Activated CD4-positive, alpha-beta T cell treated with anti-CD3 and anti-CD28 coated beads, Interleukin-2, amount 10 ng/mL, durations not matched to agents 24 days and 14 days (primary cell): ENCODE results near the gene RXRA. TPM values are rescaled to one million over a fixed set of nuclear protein-coding genes. Genes with fewer than 3 reads are reported as not detected.

Experiments used
- DNase-seq: peaks from one replicate; pipeline ENCODE4 v3.0.0; 2022
- H3K27ac Mint-ChIP-seq: one replicate; pipeline ENCODE4 v1.8.0; 2022; ENCODE audit warnings: mild to moderate bottlenecking, mixed read lengths
- H3K27me3 Mint-ChIP-seq: one replicate; pipeline ENCODE4 v1.8.0; 2022; ENCODE audit warnings: mixed read lengths
- H3K36me3 Mint-ChIP-seq: one replicate; pipeline ENCODE4 v1.8.0; 2022; ENCODE audit warnings: low read depth, mild to moderate bottlenecking, mixed read lengths
- H3K4me1 Mint-ChIP-seq: one replicate; pipeline ENCODE4 v1.8.0; 2021; ENCODE audit warnings: mixed read lengths
- H3K4me3 Mint-ChIP-seq: one replicate; pipeline ENCODE4 v1.8.0; 2022; ENCODE audit warnings: mild to moderate bottlenecking, moderate library complexity, mixed read lengths
- H3K9me3 Mint-ChIP-seq: one replicate; pipeline ENCODE4 v1.8.0; 2021; ENCODE audit warnings: mixed read lengths
- intact Hi-C: fragments of 100-400 bp; cut with micrococcal nuclease; formaldehyde crosslinking; loops from one replicate; pipeline ENCODE4 v1.15.1; 2023
- total RNA-seq: library from RNA; stranded (reverse); gene quantifications from 2 replicates; pipeline ENCODE4 v1.2.3, GENCODE V29; 2022

Gene RXRA
- total RNA-seq, 1 donor from 2014 or later: 4.8 TPM

GRCh38 chr9:134313470-134313869, 12.8 kb upstream of the RXRA start:
- intact Hi-C loops: no loop called here
- no peaks in the 10 kb centered on the region for H3K36me3 Mint-ChIP-seq
- no peaks in the 10 kb centered on the region for H3K9me3 Mint-ChIP-seq
- DNase-seq: no peak
- no peak overlapping the region for H3K4me3 Mint-ChIP-seq
- peaks cover 9% of the 10 kb centered on the region for H3K27me3 Mint-ChIP-seq
- no peaks in the 10 kb centered on the region for H3K4me1 Mint-ChIP-seq
- no peak overlapping the region for H3K27ac Mint-ChIP-seq

- Mint-ChIP-seq H3K36me3 (no peaks in the 10 kb centered on the region), H3K4me1 (no peaks in the 10 kb centered on the region), H3K27ac (no peak overlapping the region), H3K9me3 (no peaks in the 10 kb centered on the region), H3K4me3 (no peak overlapping the region), H3K27me3 (peaks cover 9% of the 10 kb centered on the region)
- no peak for DNase-seq
- intact Hi-C loops: no loop called here
Observed at GRCh38 chr9:134314039-134314949, 12.0 kb upstream of the RXRA start.

DNA sequence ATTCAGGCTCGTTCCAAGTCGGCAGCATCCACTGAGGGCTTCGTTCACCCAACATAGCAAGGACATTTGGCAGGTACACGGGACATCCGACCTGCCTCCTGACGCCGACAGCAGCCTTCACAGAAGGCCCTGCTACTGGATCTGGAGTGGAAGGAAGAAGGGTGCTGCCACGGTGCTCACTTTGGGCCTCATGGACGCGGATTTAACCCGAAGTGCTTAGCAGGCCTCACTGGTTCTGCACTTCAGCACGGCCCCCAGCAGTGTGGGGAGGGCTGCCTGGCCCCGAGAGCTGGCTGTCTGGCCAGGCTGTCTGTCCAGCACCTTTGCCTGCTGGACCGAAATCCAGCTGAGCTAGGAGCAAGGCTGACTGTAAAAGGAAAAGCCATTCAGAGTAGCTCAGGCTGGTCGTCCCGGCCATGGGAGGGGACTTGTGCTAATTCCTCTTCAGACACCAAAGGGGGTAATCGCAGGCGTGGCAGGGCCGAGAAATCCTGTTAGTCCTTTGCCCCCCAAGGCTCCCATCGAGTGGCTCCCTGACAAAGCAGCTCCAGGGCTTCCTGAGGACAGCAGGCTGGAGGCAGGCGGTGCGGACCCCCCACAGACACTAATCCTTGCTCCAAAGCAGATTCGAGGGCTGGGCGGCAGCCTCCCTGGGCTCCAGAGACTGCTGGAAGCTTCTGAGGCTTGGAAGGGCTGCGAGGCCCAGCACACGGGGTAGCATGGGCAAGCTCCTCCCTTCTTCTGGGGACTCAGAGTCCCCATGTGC, 11.1 kb upstream of the RXRA start:
- no peak overlapping the region for H3K27ac Mint-ChIP-seq
- peaks cover 9% of the 10 kb centered on the region for H3K27me3 Mint-ChIP-seq
- no peak for DNase-seq
- intact Hi-C loops: no loop called here
- H3K4me3 Mint-ChIP-seq: no peak overlapping the region
- H3K36me3 Mint-ChIP-seq: no peaks in the 10 kb centered on the region
- H3K9me3 Mint-ChIP-seq: no peaks in the 10 kb centered on the region
- no peaks in the 10 kb centered on the region for H3K4me1 Mint-ChIP-seq

- Mint-ChIP-seq H3K4me1 (no peaks in the 10 kb centered on the region), H3K36me3 (no peaks in the 10 kb centered on the region), H3K9me3 (no peaks in the 10 kb centered on the region), H3K27me3 (peaks cover 9% of the 10 kb centered on the region), H3K27ac (no peak overlapping the region), H3K4me3 (no peak overlapping the region)
- no peak for DNase-seq
- intact Hi-C loops: no loop called here
Observed at GRCh38 chr9:134315716-134316448, 10.4 kb upstream of the RXRA start.

DNA sequence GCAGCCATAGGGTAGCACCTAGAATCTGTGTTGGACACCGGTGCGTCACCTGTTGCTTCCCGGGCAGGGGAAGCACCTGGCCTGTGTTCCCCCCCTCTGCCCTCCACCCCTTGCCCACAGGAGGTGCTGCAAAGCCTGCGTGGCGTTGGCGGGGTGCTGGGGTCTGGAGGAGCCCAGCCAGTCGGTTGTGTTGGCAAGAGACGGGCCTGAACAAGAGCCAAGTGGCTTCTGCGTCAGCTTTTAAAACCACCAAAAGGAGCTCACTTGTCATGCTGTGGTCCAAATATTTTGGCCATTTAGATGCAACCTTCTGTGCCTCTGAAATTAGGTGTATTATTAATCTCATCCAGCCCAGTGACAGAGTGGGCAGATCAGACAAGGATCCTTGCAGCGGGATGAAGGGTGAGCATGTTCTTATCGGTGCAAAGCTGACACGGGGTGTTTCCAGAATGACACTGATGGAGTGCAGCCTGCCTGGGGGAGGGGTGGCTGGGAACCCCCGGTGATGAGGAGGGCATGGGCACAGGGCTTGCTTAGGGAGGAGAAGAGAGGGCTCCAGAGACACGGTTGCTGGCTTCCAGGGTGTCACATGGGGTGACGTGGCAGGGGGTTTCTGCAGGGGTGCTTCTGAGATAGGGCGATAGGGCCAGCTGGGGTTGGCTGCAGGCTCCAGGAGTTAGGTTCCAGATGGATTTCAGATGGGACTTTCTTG, 9.7 kb upstream of the RXRA start:
- Mint-ChIP-seq H3K27me3 (peaks cover 9% of the 10 kb centered on the region), H3K9me3 (no peaks in the 10 kb centered on the region), H3K4me1 (no peaks in the 10 kb centered on the region), H3K4me3 (no peak overlapping the region), H3K27ac (no peak overlapping the region), H3K36me3 (no peaks in the 10 kb centered on the region)
- DNase-seq: no peak
- intact Hi-C loops: no loop called here

DNA sequence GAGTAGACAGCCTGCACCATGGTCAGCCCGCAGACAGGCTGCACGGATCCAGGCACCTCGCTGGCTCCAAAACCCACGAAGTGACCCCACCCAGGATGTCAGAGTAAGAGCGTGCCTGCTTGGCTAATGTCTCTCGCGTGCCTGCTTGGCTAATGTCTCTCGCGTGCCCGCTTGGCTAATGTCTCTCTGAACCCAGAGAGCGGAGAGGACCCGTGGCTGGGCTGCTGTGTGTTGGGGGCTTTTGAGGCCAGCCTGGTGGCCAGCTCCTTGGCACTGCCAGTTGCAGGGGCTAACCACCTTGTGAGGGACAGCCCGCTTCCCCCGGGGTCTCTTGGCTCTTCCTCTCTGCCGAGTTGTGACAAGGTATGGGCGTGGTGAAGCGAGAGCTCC, 8.9 kb upstream of the RXRA start:
- H3K9me3 Mint-ChIP-seq: no peaks in the 10 kb centered on the region
- no peak overlapping the region for H3K4me3 Mint-ChIP-seq
- intact Hi-C loops: no loop called here

GRCh38 chr9:134317790-134318414, 8.4 kb upstream of the RXRA start:
- no peaks in the 10 kb centered on the region for H3K36me3 Mint-ChIP-seq
- DNase-seq: no peak
- H3K27me3 Mint-ChIP-seq: peaks cover 9% of the 10 kb centered on the region
- H3K27ac Mint-ChIP-seq: no peak overlapping the region
- no peak overlapping the region for H3K4me3 Mint-ChIP-seq
- no peaks in the 10 kb centered on the region for H3K4me1 Mint-ChIP-seq
- no peaks in the 10 kb centered on the region for H3K9me3 Mint-ChIP-seq
- intact Hi-C loops: no loop called here

More for the DNA sequence above, 8.9 kb upstream of the RXRA start:
- Mint-ChIP-seq H3K27me3 (peaks cover 7% of the 10 kb centered on the region), H3K36me3 (no peaks in the 10 kb centered on the region), H3K4me1 (no peaks in the 10 kb centered on the region), H3K27ac (no peak overlapping the region)
- DNase-seq: no peak

- Mint-ChIP-seq H3K9me3 (no peaks in the 10 kb centered on the region), H3K27me3 (peaks cover 12% of the 10 kb centered on the region), H3K4me3 (no peak overlapping the region), H3K4me1 (no peaks in the 10 kb centered on the region), H3K27ac (no peak overlapping the region), H3K36me3 (no peaks in the 10 kb centered on the region)
- DNase-seq: no peak
- intact Hi-C loops: no loop called here
Observed at GRCh38 chr9:134318481-134318891, 7.8 kb upstream of the RXRA start.

- no peak for DNase-seq
- intact Hi-C loops: no loop called here
- Mint-ChIP-seq H3K9me3 (no peaks in the 10 kb centered on the region), H3K27me3 (peaks cover 13% of the 10 kb centered on the region), H3K4me3 (no peak overlapping the region), H3K4me1 (no peaks in the 10 kb centered on the region), H3K27ac (no peak overlapping the region), H3K36me3 (no peaks in the 10 kb centered on the region)
Observed at GRCh38 chr9:134318941-134319305, 7.3 kb upstream of the RXRA start.

GRCh38 chr9:134319306-134320125, 6.7 kb upstream of the RXRA start:
- Mint-ChIP-seq H3K27me3 (peaks cover 19% of the 10 kb centered on the region), H3K36me3 (no peaks in the 10 kb centered on the region), H3K4me1 (peaks cover 5% of the 10 kb centered on the region), H3K27ac (no peak overlapping the region), H3K4me3 (no peak overlapping the region), H3K9me3 (no peaks in the 10 kb centered on the region)
- intact Hi-C loops: loop anchor here (10.0 kb wide), 1 partner anchor 145 kb away; no protein-coding TSS in a partner anchor
- no peak for DNase-seq

GRCh38 chr9:134320126-134320867, 6.0 kb upstream of the RXRA start:
- no peak for DNase-seq
- intact Hi-C loops: loop anchor here (10.0 kb wide), 1 partner anchor 145 kb away; no protein-coding TSS in a partner anchor
- no peak overlapping the region for H3K4me3 Mint-ChIP-seq
- peaks cover 24% of the 10 kb centered on the region for H3K27me3 Mint-ChIP-seq
- H3K27ac Mint-ChIP-seq: no peak overlapping the region
- no peaks in the 10 kb centered on the region for H3K36me3 Mint-ChIP-seq
- H3K4me1 Mint-ChIP-seq: peaks cover 7% of the 10 kb centered on the region
- no peaks in the 10 kb centered on the region for H3K9me3 Mint-ChIP-seq
